ENCODE results near the gene TIMELESS. TPM values are rescaled to one million over a fixed set of nuclear protein-coding genes. Genes with fewer than 3 reads are reported as not detected.

Gene TIMELESS
- total RNA-seq, 1 donor from 2014 or later = 2.2 TPM

DNA sequence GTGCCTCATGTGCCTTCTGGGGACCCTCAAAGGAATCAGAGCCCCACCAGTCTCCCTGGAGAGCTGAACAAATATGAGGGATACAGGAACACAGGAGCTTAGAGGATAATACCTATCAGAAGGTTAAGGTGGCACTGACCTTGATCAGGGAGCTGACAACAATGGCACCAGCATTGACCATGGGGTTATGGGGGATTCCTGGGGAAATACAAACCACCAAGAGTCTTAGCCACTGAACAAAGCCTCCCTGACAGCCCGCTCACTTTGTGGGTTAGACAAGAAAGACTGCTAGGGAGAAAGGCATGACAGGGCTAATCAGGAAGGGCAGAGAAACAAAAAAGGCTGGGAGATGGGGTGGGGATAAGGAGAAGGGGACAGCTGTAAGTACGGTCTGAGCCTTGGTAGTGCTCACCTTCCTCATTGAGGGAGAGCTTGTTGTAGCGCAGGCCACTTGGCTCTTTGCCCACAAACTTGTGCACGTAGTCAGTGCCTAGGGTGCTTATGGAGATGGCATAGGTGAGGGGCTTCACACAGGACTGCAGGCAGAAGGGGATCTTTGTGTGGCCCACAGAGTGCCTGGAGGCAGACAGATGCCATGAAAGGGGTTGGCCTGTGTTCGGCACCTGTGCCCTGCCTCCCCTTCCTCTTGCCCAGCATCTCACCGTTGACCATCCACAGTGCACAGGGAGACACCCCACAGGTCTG is 28.4 kb upstream of the TIMELESS start:
- intact Hi-C loops (cut with micrococcal nuclease) = no loop called here
- H3K9me3 ChIP-seq (replicated peaks) = no peaks in the 10 kb centered on the region
- H3K4me1 ChIP-seq = peaks cover 11% of the 10 kb centered on the region
- H3K27ac ChIP-seq (replicated peaks) = no peak overlapping the region
- DNase-seq = no peak
- H3K36me3 ChIP-seq = no peaks in the 10 kb centered on the region
- H3K4me3 ChIP-seq = no peak overlapping the region
- TF ChIP-seq, protein P1, sequence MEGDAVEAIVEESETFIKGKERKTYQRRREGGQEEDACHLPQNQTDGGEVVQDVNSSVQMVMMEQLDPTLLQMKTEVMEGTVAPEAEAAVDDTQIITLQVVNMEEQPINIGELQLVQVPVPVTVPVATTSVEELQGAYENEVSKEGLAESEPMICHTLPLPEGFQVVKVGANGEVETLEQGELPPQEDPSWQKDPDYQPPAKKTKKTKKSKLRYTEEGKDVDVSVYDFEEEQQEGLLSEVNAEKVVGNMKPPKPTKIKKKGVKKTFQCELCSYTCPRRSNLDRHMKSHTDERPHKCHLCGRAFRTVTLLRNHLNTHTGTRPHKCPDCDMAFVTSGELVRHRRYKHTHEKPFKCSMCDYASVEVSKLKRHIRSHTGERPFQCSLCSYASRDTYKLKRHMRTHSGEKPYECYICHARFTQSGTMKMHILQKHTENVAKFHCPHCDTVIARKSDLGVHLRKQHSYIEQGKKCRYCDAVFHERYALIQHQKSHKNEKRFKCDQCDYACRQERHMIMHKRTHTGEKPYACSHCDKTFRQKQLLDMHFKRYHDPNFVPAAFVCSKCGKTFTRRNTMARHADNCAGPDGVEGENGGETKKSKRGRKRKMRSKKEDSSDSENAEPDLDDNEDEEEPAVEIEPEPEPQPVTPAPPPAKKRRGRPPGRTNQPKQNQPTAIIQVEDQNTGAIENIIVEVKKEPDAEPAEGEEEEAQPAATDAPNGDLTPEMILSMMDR (IDR thresholded peaks at IDR 0.05; ENCODE audit: borderline replicate concordance) = no peak
- H3K27me3 ChIP-seq (ENCODE audit: low read depth) = no peaks in the 10 kb centered on the region

DNA sequence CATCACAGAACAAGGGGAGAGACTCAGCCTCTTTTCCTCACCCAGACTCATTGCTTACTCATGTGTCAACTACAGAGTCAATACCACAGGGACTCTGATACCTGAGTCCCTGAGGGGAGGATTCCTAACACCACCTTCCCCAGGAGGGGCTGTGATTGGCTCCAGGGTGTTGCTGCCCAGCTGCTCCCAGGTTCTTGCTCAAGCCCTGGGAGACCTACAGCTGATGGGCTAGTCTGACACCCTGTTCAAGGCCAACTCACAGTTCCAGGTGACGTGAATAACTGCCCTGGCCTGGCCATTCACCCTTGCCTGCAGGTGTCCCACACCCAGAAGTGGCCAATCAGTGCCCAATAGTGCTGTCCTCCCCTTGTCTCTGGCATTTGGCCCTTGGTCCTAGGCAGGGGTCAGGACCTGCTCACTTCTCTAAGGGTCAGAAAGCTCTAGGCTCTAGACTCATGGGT is 27.8 kb upstream of the TIMELESS start:
- no peak for DNase-seq

GRCh38 chr12:56476143-56476542 is 26.9 kb upstream of the TIMELESS start:
- TF ChIP-seq, protein P1 (IDR thresholded peaks at IDR 0.05; ENCODE audit: borderline replicate concordance) = no peak
- Histone ChIP-seq H3K9me3 (replicated peaks) (no peaks in the 10 kb centered on the region), H3K36me3 (no peaks in the 10 kb centered on the region), H3K27me3 (ENCODE audit: low read depth) (no peaks in the 10 kb centered on the region), H3K4me1 (peaks cover 11% of the 10 kb centered on the region), H3K27ac (replicated peaks) (no peak overlapping the region), H3K4me3 (no peak overlapping the region)
- intact Hi-C loops (cut with micrococcal nuclease) = no loop called here
- no peak for DNase-seq

More for the DNA sequence above, 27.8 kb upstream of the TIMELESS start:
- no peak overlapping the region for H3K4me3 ChIP-seq
- no peak overlapping the region for H3K27ac ChIP-seq (replicated peaks)
- TF ChIP-seq, protein P1 (IDR thresholded peaks at IDR 0.05; ENCODE audit: borderline replicate concordance) = no peak
- no peaks in the 10 kb centered on the region for H3K27me3 ChIP-seq (ENCODE audit: low read depth)
- H3K4me1 ChIP-seq = peaks cover 11% of the 10 kb centered on the region
- no peaks in the 10 kb centered on the region for H3K9me3 ChIP-seq (replicated peaks)
- intact Hi-C loops (cut with micrococcal nuclease) = no loop called here
- H3K36me3 ChIP-seq = no peaks in the 10 kb centered on the region

- peak overlapping the region; percentile 67 for H3K27ac ChIP-seq (replicated peaks)
- no peaks in the 10 kb centered on the region for H3K36me3 ChIP-seq
- TF ChIP-seq, protein P1 (IDR thresholded peaks at IDR 0.05; ENCODE audit: borderline replicate concordance) = no peak
- peaks cover 18% of the 10 kb centered on the region for H3K4me1 ChIP-seq
- intact Hi-C loops (cut with micrococcal nuclease) = no loop called here
- DNase-seq = peak; percentile 40
- no peak overlapping the region for H3K4me3 ChIP-seq
- H3K27me3 ChIP-seq (ENCODE audit: low read depth) = no peaks in the 10 kb centered on the region
- no peaks in the 10 kb centered on the region for H3K9me3 ChIP-seq (replicated peaks)
These were observed 25.2 kb upstream of the TIMELESS start for GRCh38 chr12:56474389-56474788.

GRCh38 chr12:56469007-56469930 is 20.0 kb upstream of the TIMELESS start:
- Histone ChIP-seq H3K27ac (replicated peaks) (peak overlapping the region; percentile 92), H3K9me3 (replicated peaks) (no peaks in the 10 kb centered on the region)

More at GRCh38 chr12:56469007-56469930, 20.0 kb upstream of the TIMELESS start:
- Histone ChIP-seq H3K4me1 (peaks cover 26% of the 10 kb centered on the region), H3K4me3 (peak overlapping the region; percentile 85), H3K27me3 (ENCODE audit: low read depth) (no peaks in the 10 kb centered on the region), H3K36me3 (no peaks in the 10 kb centered on the region)
- no peak for DNase-seq
- TF ChIP-seq, protein P1 (IDR thresholded peaks at IDR 0.05; ENCODE audit: borderline replicate concordance) = no peak
- intact Hi-C loops (cut with micrococcal nuclease) = loop anchor here (10.0 kb wide), 1 partner anchor 114 kb away; no protein-coding TSS in a partner anchor

All from left ventricle myocardium inferior (tissue), 1 donor.